ENCODE results near the gene TUBAL3.
A peak's percentile ranks its signal among the peaks of the same experiment; 100 is the strongest.

Gene TUBAL3

DNA sequence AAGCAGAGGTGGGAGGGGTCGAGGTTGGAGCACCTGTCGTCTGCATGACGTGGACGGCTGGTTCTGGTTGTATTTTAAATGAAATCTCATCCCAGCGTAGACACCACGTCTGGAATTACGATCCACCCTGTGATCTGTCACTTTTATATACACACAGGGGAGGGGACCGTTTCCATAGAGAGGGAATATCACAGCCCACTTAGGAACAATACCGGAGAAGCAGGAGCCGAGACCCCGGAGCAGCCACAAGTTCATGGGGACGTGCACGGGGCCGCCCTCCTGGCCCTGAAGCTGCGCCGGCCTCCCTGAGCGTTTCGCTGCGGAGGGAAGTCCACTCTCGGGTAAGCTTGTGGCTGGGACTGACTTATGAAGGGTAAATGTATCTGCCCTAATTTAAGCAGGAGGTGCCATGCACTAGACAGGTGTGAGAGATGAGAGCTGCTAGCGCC lies 39.7 kb downstream of the TUBAL3 start, which contains the start of gene UCN3:
Gene UCN3, plus strand, starts transcription at position 77 of the 449 bp plus-strand sequence. CDS start 8,755 bp downstream, outside the sequence.
- no peak within 1 kb of the TSS for H3K27ac ChIP-seq
- TF ChIP-seq, protein P1, sequence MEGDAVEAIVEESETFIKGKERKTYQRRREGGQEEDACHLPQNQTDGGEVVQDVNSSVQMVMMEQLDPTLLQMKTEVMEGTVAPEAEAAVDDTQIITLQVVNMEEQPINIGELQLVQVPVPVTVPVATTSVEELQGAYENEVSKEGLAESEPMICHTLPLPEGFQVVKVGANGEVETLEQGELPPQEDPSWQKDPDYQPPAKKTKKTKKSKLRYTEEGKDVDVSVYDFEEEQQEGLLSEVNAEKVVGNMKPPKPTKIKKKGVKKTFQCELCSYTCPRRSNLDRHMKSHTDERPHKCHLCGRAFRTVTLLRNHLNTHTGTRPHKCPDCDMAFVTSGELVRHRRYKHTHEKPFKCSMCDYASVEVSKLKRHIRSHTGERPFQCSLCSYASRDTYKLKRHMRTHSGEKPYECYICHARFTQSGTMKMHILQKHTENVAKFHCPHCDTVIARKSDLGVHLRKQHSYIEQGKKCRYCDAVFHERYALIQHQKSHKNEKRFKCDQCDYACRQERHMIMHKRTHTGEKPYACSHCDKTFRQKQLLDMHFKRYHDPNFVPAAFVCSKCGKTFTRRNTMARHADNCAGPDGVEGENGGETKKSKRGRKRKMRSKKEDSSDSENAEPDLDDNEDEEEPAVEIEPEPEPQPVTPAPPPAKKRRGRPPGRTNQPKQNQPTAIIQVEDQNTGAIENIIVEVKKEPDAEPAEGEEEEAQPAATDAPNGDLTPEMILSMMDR (IDR thresholded peaks at IDR 0.05), result no peak
- TF ChIP-seq ZFX (IDR thresholded peaks at IDR 0.05; ENCODE audit: borderline replicate concordance), result no peak

- TF ChIP-seq, protein P1 (IDR thresholded peaks at IDR 0.05), result no peak
- TF ChIP-seq ZFX (IDR thresholded peaks at IDR 0.05; ENCODE audit: borderline replicate concordance), result no peak
- no peak overlapping the region for H3K27ac ChIP-seq
Measured at GRCh38 chr10:5364374-5364773, 40.3 kb downstream of the TUBAL3 start.

GRCh38 chr10:5362873-5363272 lies 41.8 kb downstream of the TUBAL3 start:
- H3K27ac ChIP-seq, result no peak overlapping the region

DNA sequence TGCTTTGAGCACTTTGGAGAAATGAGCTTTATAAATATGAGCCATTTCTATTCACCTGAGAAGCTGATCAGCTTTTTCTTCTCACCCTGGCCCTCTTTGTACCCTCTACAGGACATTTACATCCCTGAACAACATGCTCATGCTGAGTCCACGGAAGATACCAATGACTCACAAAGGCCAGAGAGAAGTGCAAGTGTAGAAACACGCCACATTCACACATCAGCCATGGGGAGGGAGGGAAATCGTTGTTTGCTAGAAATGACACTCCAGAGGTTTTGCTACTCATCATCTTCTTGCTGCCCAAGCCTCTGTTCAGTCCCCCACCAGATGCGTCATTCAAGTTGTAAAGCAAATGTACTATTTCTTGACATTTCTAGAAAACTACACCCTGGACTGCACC lies 42.7 kb downstream of the TUBAL3 start:
- no peak overlapping the region for H3K27ac ChIP-seq
- no peak for TF ChIP-seq ZFX (IDR thresholded peaks at IDR 0.05; ENCODE audit: borderline replicate concordance)
- TF ChIP-seq, protein P1 (IDR thresholded peaks at IDR 0.05), result no peak

More at GRCh38 chr10:5362873-5363272, 41.8 kb downstream of the TUBAL3 start:
- TF ChIP-seq, protein P1 (IDR thresholded peaks at IDR 0.05), result no peak
- no peak for TF ChIP-seq ZFX (IDR thresholded peaks at IDR 0.05; ENCODE audit: borderline replicate concordance)

GRCh38 chr10:5360318-5360915 lies 44.2 kb downstream of the TUBAL3 start:
- TF ChIP-seq ZFX (IDR thresholded peaks at IDR 0.05; ENCODE audit: borderline replicate concordance), result no peak
- TF ChIP-seq, protein P1 (IDR thresholded peaks at IDR 0.05), result no peak
- peak overlapping the region; percentile 76 for H3K27ac ChIP-seq

- TF ChIP-seq, protein P1 (IDR thresholded peaks at IDR 0.05), result no peak
- TF ChIP-seq ZFX (IDR thresholded peaks at IDR 0.05; ENCODE audit: borderline replicate concordance), result no peak
- no peak overlapping the region for H3K27ac ChIP-seq
Measured at GRCh38 chr10:5356302-5356763, 48.3 kb downstream of the TUBAL3 start.

GRCh38 chr10:5355594-5356301 lies 48.9 kb downstream of the TUBAL3 start:
- H3K27ac ChIP-seq, result no peak overlapping the region
- TF ChIP-seq ZFX (IDR thresholded peaks at IDR 0.05; ENCODE audit: borderline replicate concordance), result no peak
- TF ChIP-seq, protein P1 (IDR thresholded peaks at IDR 0.05), result no peak

Measured in 22Rv1 (cell line).